Heart left ventricle (tissue), 16 donors: ENCODE results near the gene SMOC2. TPM values are rescaled to one million over a fixed set of nuclear protein-coding genes. Genes with fewer than 3 reads are reported as not detected.

Experiments
- ATAC-seq, 4 donors: fragments of 200-7000 bp; cut with Tn5 transposase; one replicate each; pipeline ENCODE4 v1.9.1; 2020 to 2022; ENCODE audit warnings: moderate library complexity in 4 of 4, mild to moderate bottlenecking in 3 of 4, moderate number of reproducible peaks in 1 of 4
- DNase-seq, 5 donors: peaks; one replicate each; pipeline ENCODE4 v3.0.0-alpha.2; 2020
- H3K27ac ChIP-seq, 12 donors: fragments of 200-600 bp; sonication (generic) in 4 of 12; one replicate each; pipeline versions ENCODE4 v1.5.0 to v1.8.0; 2016 to 2022; ENCODE audit warnings: mild to moderate bottlenecking in 2 of 12
- H3K27me3 ChIP-seq, 9 donors: fragments of 200-600 bp; sonication (generic) in 2 of 9; one replicate each; pipeline versions ENCODE4 v1.5.1 to v1.8.0; 2016 to 2022; ENCODE audit warnings: mild to moderate bottlenecking in 3 of 9
- H3K36me3 ChIP-seq, 9 donors: fragments of 200-600 bp; sonication (generic) in 2 of 9; one replicate each; pipeline versions ENCODE4 v1.5.0 to v1.8.0; 2018 to 2022; ENCODE audit warnings: mild to moderate bottlenecking in 2 of 9
- H3K4me1 ChIP-seq, 12 donors: fragments of 200-600 bp; sonication (generic) in 4 of 12; one replicate each; pipeline versions ENCODE4 v1.5.0 to v1.8.0; 2016 to 2022; ENCODE audit warnings: mild to moderate bottlenecking in 3 of 12
- H3K4me3 ChIP-seq, 12 donors: fragments of 200-600 bp; sonication (generic) in 4 of 12; one replicate each; pipeline versions ENCODE4 v1.5.0 to v1.8.0; 2017 to 2022; ENCODE audit warnings: mild to moderate bottlenecking in 9 of 12, moderate library complexity in 4 of 12
- H3K9me3 ChIP-seq, 12 donors: fragments of 200-600 bp; sonication (generic) in 4 of 12; one replicate each; pipeline versions ENCODE4 v1.5.0 to v1.8.0; 2016 to 2022; ENCODE audit warnings: mild to moderate bottlenecking in 1 of 12
- POLR2A ChIP-seq, 2 donors: fragments of 450-650 bp; IDR thresholded peaks; one replicate each; pipeline ENCODE4 v1.6.1; 2017; ENCODE audit warnings: antibody characterized with exemption in 2 of 2, mild to moderate bottlenecking in 2 of 2, moderate library complexity in 2 of 2
- WGBS, 4 donors: extraction: QIAGEN DNeasy Blood & Tissue Kit in 2 of 4; methylation state at CpG; one replicate each; pipeline versions ENCODE4 v1.1.5 to v1.1.7; 2013 to 2018; 5-methylcytosine and 5-hydroxymethylcytosine counted together
- intact Hi-C, 10 donors: fragments of 100-400 bp; cut with DNase I; formaldehyde crosslinking; loops; one replicate each; pipeline versions ENCODE4 v1.11.1 to v1.14.2; 2022
- polyA plus RNA-seq, 2 donors: library from polyadenylated mRNA; stranded (reverse); fragments of 200-250 nt; gene quantifications; one replicate each; pipeline ENCODE4 v1.2.3, GENCODE V29; 2013
- total RNA-seq, 9 donors: library from RNA; depleted of rRNA in 2 of 9; stranded (reverse); fragments of >200 nt in 2 of 9; fragmentation: NEBNext Ultra II Directional in 3 of 9; extraction: Animal tissue kit (Norgen Biotek cat#: 25700) in 3 of 9; gene quantifications; one replicate each; pipeline versions ENCODE4 v1.1.0 to v1.2.4, GENCODE V29; 2016 to 2023
- TF ChIP-seq, protein P1 (sequence below), 12 donors: fragments of 200-600 bp; sonication (generic) in 4 of 12; IDR thresholded peaks; one replicate each; pipeline versions ENCODE4 v1.5.0 to v1.8.0; 2018 to 2022; ENCODE audit warnings: antibody characterized with exemption in 12 of 12, mild to moderate bottlenecking in 5 of 12
- donor health status: ischemic (EF 13 %, LVEDD 7.1; RV severe dilation, severe dysfunction).
- donor health status: healthy with polysubstance abuse.
- donor health status: DM: no; HTN: yes; CAD: no.
- donor health status: DM: no; HTN: no; CAD: no.
- donor health status: ischemic (EF 25% LVEDD 6.9; RV normal size, moderate dysfunction).
- donor health status: ischemic (EF 25% LVEDD 5.7; RV mildly dilated, moderate dysfunction).
- donor health status: healthy.
- donor health status: DM: yes; HTN: yes; CAD: no.
- donor health status: ischemic (EF 35%, LVEDD 5.7; RV mildly dilated, moderate dysfunction).
- donor health status: nonischemic (EF 11% LVEDD 7.7; RV severe dilation, severe dysfunction).
- donor health status: DM: yes; HTN: yes; CAD: no.
- donor health status: PGD.
- donor health status: ischemic (EF 29% LVEDD 5.4; RV normal size, mild dysfunction).
- donor health status: nonischemic (EF 23%, LVEDD 6.1; RV moderate dilation, normal function).

The SMOC2 gene
- total and polyA plus RNA-seq, 11 donors, result 5.9 to 44.2 (median 15.7) TPM

GRCh38 chr6:168631564-168631963, 190.6 kb downstream of the SMOC2 start:
- WGBS, 4 donors, result 75 to 79% (median 77%) methylated on average over 4 of the region's 4 CpGs
- DNase-seq, result no peak
- intact Hi-C loops, result no loop called here
- no peak overlapping the region for H3K27ac ChIP-seq
- peaks cover 0 to 1% (median 0%) of the 10 kb centered on the region in 9 donors for H3K36me3 ChIP-seq
- H3K4me3 ChIP-seq, result no peak overlapping the region
- no peak for ATAC-seq
- no peaks in the 10 kb centered on the region for H3K9me3 ChIP-seq
- H3K27me3 ChIP-seq, result no peaks in the 10 kb centered on the region
- TF ChIP-seq, protein P1, sequence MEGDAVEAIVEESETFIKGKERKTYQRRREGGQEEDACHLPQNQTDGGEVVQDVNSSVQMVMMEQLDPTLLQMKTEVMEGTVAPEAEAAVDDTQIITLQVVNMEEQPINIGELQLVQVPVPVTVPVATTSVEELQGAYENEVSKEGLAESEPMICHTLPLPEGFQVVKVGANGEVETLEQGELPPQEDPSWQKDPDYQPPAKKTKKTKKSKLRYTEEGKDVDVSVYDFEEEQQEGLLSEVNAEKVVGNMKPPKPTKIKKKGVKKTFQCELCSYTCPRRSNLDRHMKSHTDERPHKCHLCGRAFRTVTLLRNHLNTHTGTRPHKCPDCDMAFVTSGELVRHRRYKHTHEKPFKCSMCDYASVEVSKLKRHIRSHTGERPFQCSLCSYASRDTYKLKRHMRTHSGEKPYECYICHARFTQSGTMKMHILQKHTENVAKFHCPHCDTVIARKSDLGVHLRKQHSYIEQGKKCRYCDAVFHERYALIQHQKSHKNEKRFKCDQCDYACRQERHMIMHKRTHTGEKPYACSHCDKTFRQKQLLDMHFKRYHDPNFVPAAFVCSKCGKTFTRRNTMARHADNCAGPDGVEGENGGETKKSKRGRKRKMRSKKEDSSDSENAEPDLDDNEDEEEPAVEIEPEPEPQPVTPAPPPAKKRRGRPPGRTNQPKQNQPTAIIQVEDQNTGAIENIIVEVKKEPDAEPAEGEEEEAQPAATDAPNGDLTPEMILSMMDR (IDR thresholded peaks at IDR 0.05), result no peak
- no peak for TF ChIP-seq POLR2A (IDR thresholded peaks at IDR 0.05)
- peaks cover 0 to 9% (median 4%) of the 10 kb centered on the region in 12 donors for H3K4me1 ChIP-seq

- DNase-seq (no peak), ATAC-seq (no peak)
- 77 to 88% (median 81%) methylated on average over 3 of the region's 3 CpGs for WGBS, 4 donors
- H3K4me1 ChIP-seq, result peaks cover 0 to 17% (median 5%) of the 10 kb centered on the region in 12 donors
- no peak overlapping the region for H3K4me3 ChIP-seq
- intact Hi-C loops, result no loop called here
- H3K27me3 ChIP-seq, result no peaks in the 10 kb centered on the region
- H3K9me3 ChIP-seq, result no peaks in the 10 kb centered on the region
- no peak overlapping the region for H3K27ac ChIP-seq
- TF ChIP-seq, protein P1 (IDR thresholded peaks at IDR 0.05), result no peak
- no peak for TF ChIP-seq POLR2A (IDR thresholded peaks at IDR 0.05)
- H3K36me3 ChIP-seq, result no peaks in the 10 kb centered on the region
These were observed 191.7 kb downstream of the SMOC2 start for GRCh38 chr6:168632694-168633093.

DNA sequence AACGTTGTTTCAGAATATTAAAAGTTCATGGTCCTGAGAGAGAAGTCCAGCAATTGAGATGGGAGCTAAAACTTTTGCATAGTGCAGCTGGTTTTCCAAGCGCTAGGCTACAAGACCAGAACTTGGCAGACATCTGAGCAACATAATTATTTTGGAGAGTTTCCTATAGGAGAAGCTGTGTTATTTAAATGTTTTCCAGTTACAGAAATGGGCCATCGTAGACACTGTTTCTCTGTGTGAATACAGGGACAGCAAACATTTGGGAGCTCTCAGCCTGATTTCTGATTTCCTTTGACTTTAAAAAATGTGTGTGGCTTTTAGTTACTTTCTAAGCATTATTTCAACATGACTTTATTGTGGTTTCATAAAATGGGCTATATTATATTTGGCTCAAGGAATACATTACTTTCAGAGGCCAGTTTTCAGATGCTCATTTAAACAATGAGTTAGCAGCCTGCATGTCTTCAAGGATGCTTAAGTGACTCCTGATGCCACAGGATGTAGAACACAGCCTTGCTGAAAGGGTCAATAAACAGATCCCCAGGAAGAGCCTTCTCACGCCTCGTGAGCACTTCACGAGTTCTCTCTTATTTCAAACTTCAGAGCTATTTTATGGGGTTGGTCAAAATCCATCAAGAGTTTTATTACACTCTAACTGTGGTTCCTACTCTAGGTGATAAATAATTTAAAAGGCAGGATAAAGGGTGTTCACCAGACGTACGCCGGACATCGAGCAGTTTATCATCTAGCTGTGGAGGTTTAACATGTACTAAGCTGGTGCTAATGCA, 193.8 kb downstream of the SMOC2 start:
- 66 to 76% (median 69%) methylated on average over 10 of the region's 10 CpGs for WGBS, 4 donors
- ATAC-seq (no peak), DNase-seq (no peak)
- no peaks in the 10 kb centered on the region for H3K9me3 ChIP-seq
- H3K27me3 ChIP-seq, result no peaks in the 10 kb centered on the region
- peaks cover 0 to 33% (median 6%) of the 10 kb centered on the region in 12 donors for H3K4me1 ChIP-seq
- no peaks in the 10 kb centered on the region for H3K36me3 ChIP-seq
- H3K4me3 ChIP-seq, result no peak overlapping the region
- intact Hi-C loops, result no loop called here
- peak overlapping the region in 1 of 12 donors; percentile 22 for H3K27ac ChIP-seq
- TF ChIP-seq POLR2A (IDR thresholded peaks at IDR 0.05), result no peak
- TF ChIP-seq, protein P1 (IDR thresholded peaks at IDR 0.05), result no peak

GRCh38 chr6:168636147-168637004, 195.4 kb downstream of the SMOC2 start:
- intact Hi-C loops, result no loop called here
- H3K27me3 ChIP-seq, result no peaks in the 10 kb centered on the region
- H3K36me3 ChIP-seq, result no peaks in the 10 kb centered on the region
- DNase-seq (no peak), ATAC-seq (peak; percentile 72 to 90 (median 86))
- no peak for TF ChIP-seq POLR2A (IDR thresholded peaks at IDR 0.05)
- TF ChIP-seq, protein P1 (IDR thresholded peaks at IDR 0.05), result peak in 1 of 12 donors; percentile 8
- H3K27ac ChIP-seq, result peak overlapping the region in 1 of 12 donors; percentile 40
- WGBS, 4 donors, result 35 to 36% (median 36%) methylated on average over 9 to 11 of the region's 11 CpGs
- H3K4me3 ChIP-seq, result no peak overlapping the region
- H3K9me3 ChIP-seq, result no peaks in the 10 kb centered on the region
- peaks cover 0 to 47% (median 11%) of the 10 kb centered on the region in 12 donors for H3K4me1 ChIP-seq
